GM06990 (cell line): ENCODE results near the gene DLX3.

Experiments used
- DNase-seq: peaks from one replicate; pipeline ENCODE4 v3.0.0-alpha.2; 2011; ENCODE audit not compliant: insufficient read length; ENCODE audit errors: extremely low read depth
- H3K27me3 ChIP-seq: replicated peaks from 2 replicates; pipeline ENCODE4 v1.6.0; 2011; ENCODE audit warnings: low read length; ENCODE audit not compliant: control insufficient read depth, insufficient read depth
- H3K36me3 ChIP-seq: 2 replicates; pipeline ENCODE4 v1.5.1; 2011; ENCODE audit warnings: low read length; ENCODE audit not compliant: control insufficient read depth, insufficient read depth
- H3K4me3 ChIP-seq: replicated peaks from 2 replicates; pipeline ENCODE4 v1.5.1; 2011; ENCODE audit warnings: low read depth, mild to moderate bottlenecking, control low read depth, low read length
- CTCF ChIP-seq: IDR thresholded peaks from 2 replicates; pipeline ENCODE4 v1.5.1; 2011; ENCODE audit warnings: low read length, control low read depth, mild to moderate bottlenecking, inconsistent platforms; ENCODE audit not compliant: insufficient read depth, poor library complexity, severe bottlenecking

The DLX3 gene

GRCh38 chr17:49972486-49973270 lies 22.3 kb downstream of the DLX3 start:
- no peak for TF ChIP-seq CTCF
- peaks cover 3% of the 10 kb centered on the region for H3K27me3 ChIP-seq
- no peaks in the 10 kb centered on the region for H3K36me3 ChIP-seq
- H3K4me3 ChIP-seq, result no peak overlapping the region
- DNase-seq, result no peak

- DNase-seq, result no peak
- TF ChIP-seq CTCF, result no peak
- Histone ChIP-seq H3K27me3 (peaks cover 6% of the 10 kb centered on the region), H3K36me3 (no peaks in the 10 kb centered on the region), H3K4me3 (no peak overlapping the region)
Measured at GRCh38 chr17:49971848-49972485, 23.1 kb downstream of the DLX3 start.

- H3K36me3 ChIP-seq, result no peaks in the 10 kb centered on the region
- no peak for TF ChIP-seq CTCF
- no peak for DNase-seq
- peaks cover 8% of the 10 kb centered on the region for H3K27me3 ChIP-seq
- no peak overlapping the region for H3K4me3 ChIP-seq
Measured at GRCh38 chr17:49971199-49971847, 23.7 kb downstream of the DLX3 start.

- no peak for TF ChIP-seq CTCF
- H3K4me3 ChIP-seq, result no peak overlapping the region
- H3K36me3 ChIP-seq, result no peaks in the 10 kb centered on the region
- peaks cover 6% of the 10 kb centered on the region for H3K27me3 ChIP-seq
- no peak for DNase-seq
Measured at GRCh38 chr17:49970498-49970897, 24.5 kb downstream of the DLX3 start.

GRCh38 chr17:49969795-49970389 lies 25.1 kb downstream of the DLX3 start:
- TF ChIP-seq CTCF, result no peak
- no peak overlapping the region for H3K4me3 ChIP-seq
- no peaks in the 10 kb centered on the region for H3K36me3 ChIP-seq
- DNase-seq, result no peak
- peaks cover 6% of the 10 kb centered on the region for H3K27me3 ChIP-seq
